H1 (cell line): Measurements from ENCODE around the gene ELMO3.

Experiments used
- CHD1 ChIP-seq: IDR thresholded peaks from 2 replicates; pipeline ENCODE4 v1.6.1; 2012; ENCODE audit warnings: low read depth, low read length, improper control_type of control experiment
- EZH2 ChIP-seq: fragments of 200-600 bp; sonication (generic); IDR thresholded peaks from 2 replicates; pipeline ENCODE4 v1.7.1; 2012; ENCODE audit warnings: low read depth, mild to moderate bottlenecking, moderate library complexity, low read length, inconsistent platforms; ENCODE audit not compliant: severe bottlenecking
- JUND ChIP-seq: IDR thresholded peaks from 2 replicates; pipeline ENCODE4 v1.6.1; 2011; ENCODE audit warnings: mild to moderate bottlenecking, improper control_type of control experiment, low read length
- POLR2A ChIP-seq, 2 experiments: IDR thresholded peaks; 1 replicate in 1 of 2; 2 replicates in 1 of 2; pipeline ENCODE4 v1.6.1; 2011; ENCODE audit warnings: low read depth in 2 of 2, low read length in 2 of 2, mild to moderate bottlenecking in 2 of 2; ENCODE audit errors: control extremely low read depth in 1 of 2
- POLR2AphosphoS5 ChIP-seq: IDR thresholded peaks from 2 replicates; pipeline ENCODE4 v1.6.1; 2011; ENCODE audit warnings: low read depth, low read length
- RNF2 ChIP-seq: fragments of 200-900, 300-1000 bp; sonication (generic); IDR thresholded peaks from 2 replicates; pipeline ENCODE4 v1.7.1; 2016; ENCODE audit warnings: borderline replicate concordance, low read depth, mild to moderate bottlenecking, antibody characterized with exemption, low read length; ENCODE audit not compliant: poor library complexity, severe bottlenecking; ENCODE audit errors: missing control alignments
- YY1 ChIP-seq: IDR thresholded peaks from 2 replicates; pipeline ENCODE4 v1.6.1; 2011; ENCODE audit warnings: low read depth, mild to moderate bottlenecking, low read length
- TF ChIP-seq, protein P1 (sequence below), 3 experiments: IDR thresholded peaks; 1 replicate in 2 of 3; 2 replicates in 1 of 3; pipeline versions ENCODE4 v1.5.1 to v1.6.1; 2011; ENCODE audit warnings: low read length in 3 of 3, mild to moderate bottlenecking in 3 of 3, inconsistent platforms in 2 of 3, low read depth in 1 of 3, moderate library complexity in 1 of 3; ENCODE audit not compliant: insufficient read depth in 1 of 3; ENCODE audit errors: control extremely low read depth in 1 of 3

DNA sequence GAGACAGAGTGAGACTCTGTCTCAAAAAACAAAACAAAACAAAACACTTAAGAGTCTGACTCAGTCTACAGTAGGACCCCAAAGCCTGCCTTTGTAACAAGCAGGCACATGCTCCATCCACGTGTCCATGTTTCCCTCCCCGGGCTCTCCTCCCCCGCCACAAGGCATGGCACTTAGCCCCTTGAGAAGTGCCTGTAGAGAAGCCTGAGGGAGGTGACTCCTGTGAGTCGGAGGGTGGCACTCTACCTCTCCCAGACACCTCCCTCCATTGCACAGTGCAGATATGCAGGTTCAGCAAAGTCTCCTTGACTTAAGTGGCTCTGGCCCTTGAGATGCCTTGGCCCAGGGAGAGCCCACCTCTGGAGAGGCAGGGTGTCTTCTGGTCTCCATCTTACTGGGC lies 41.6 kb downstream of the ELMO3 start:
- TF ChIP-seq, protein P1, sequence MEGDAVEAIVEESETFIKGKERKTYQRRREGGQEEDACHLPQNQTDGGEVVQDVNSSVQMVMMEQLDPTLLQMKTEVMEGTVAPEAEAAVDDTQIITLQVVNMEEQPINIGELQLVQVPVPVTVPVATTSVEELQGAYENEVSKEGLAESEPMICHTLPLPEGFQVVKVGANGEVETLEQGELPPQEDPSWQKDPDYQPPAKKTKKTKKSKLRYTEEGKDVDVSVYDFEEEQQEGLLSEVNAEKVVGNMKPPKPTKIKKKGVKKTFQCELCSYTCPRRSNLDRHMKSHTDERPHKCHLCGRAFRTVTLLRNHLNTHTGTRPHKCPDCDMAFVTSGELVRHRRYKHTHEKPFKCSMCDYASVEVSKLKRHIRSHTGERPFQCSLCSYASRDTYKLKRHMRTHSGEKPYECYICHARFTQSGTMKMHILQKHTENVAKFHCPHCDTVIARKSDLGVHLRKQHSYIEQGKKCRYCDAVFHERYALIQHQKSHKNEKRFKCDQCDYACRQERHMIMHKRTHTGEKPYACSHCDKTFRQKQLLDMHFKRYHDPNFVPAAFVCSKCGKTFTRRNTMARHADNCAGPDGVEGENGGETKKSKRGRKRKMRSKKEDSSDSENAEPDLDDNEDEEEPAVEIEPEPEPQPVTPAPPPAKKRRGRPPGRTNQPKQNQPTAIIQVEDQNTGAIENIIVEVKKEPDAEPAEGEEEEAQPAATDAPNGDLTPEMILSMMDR (IDR thresholded peaks at IDR 0.05; ENCODE audit: control extremely low read depth in 1 of 3, insufficient read depth in 1 of 3, low read depth in 1 of 3, low read length in 3 of 3): no peak
- TF ChIP-seq JUND (no peak), POLR2A (IDR thresholded peaks at IDR 0.05; ENCODE audit: control extremely low read depth in 1 of 2, low read depth in 2 of 2, low read length in 2 of 2) (no peak), POLR2AphosphoS5 (no peak), CHD1 (no peak), YY1 (no peak), EZH2 (no peak), RNF2 (no peak)
